Measurements from ENCODE around the gene APLP1.
"Not testable (repeated sequence)": the region's sequence is repeated elsewhere in the genome, so short reads cannot be mapped to it uniquely, and the experiment has no call there.

APLP1 gene

DNA sequence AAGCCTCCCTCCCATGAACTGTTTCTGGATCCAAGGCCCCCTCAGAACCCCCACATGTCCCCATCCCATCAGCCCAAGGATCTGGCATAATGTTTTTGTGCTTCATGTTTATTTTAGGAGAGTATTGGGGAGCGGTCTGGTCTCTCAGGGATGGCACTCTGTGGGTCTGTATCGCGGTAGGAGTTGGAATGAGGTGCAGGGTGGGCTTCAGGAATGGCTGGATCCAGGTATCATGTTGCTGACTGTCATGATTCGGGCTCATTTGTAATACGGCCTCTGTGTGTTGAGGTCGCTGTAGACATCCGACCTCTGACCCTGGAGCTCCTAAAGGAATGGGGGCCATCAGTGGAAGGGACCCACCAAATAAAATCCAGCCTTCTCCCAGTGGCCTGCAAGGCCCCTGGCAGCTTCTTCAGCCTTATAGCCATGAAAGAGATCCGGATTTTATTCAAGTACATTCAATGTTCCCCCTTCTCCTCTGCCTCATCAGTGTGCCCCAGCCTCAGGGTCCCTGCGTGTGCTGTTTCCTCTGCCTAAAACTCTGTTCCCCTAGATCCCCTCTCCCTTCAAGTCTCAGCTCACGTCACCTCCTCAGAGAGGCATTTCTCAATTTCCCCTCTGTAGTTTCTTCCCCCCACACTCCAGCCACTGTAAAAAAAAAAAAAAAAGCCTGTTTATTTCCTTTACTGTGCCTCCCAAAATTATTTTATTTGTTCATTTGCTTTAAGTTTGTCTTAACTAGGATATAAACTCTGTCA, 36.1 kb downstream of the APLP1 start:
- no peak for DNase-seq (ENCODE audit: low read depth in 2 of 2)

DNA sequence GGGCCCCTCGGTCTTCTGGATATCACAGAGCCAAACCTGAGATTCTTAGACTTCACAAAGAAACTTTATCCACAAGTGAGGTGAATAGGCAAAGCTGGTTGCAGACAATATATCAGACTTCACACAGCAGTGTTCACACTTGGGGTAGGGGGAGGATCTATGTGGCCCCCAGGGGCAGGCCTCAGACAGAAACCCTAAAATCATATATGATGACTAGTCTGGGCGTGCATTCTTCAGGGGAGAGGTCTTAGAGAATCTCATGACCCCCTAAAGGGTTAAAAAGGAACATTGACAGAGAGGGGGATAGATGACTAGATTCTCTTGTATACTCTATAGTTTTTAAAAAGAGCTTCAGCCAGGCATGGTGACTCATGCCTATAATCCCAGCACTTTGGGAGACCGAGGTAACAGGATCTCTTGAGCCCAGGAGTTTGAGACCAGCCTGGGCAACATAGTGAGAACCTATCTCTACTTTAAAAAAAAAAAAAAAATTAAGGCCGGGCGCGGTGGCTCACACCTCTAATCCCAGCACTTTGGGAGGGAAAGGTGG, 36.9 kb downstream of the APLP1 start:
- DNase-seq (ENCODE audit: low read depth in 2 of 2), result no peak

DNA sequence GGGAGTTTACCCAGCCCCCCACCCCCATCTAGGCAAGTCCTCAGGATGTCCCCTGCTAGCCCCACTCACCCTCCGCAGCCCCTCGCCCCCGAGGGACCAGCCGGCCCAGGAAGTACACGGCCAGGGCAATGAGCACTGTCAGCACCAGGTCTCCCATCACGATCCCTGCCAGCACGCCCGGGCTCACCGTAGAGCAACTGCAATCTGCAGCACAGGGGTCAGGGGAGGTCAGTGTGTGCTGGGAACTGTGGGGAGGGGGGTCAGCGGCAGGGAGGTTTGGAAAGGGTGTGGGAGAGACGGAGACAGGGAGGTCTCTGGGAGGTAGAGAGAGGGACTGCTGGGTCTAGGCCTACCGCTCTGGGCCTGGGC, 39.0 kb downstream of the APLP1 start:
- no peak for DNase-seq (ENCODE audit: low read depth in 2 of 2)

DNA sequence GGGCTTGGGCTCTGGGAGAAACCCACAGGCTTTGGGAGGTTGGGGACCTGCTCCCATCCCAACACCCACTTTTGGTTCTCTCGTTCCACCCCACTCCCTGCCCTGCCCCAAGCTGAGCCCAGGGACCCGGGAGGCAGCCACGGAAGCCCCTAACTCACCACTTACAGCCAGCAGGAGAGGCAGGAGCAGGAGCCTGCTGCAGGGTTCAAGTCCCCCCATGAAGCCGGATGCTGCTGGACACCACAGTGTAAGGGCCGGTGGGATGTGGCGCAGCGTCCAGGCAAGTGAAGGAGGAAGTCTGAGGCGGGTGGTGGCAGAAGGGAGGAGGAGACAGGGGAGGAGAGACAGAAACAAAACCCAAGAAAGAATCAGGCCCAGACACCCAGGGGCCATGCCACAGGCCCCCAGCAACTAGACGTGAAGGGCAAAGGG, 39.7 kb downstream of the APLP1 start, which contains the start of gene TYROBP:
TYROBP (minus strand) TSS at position 286 of the 432 bp plus-strand sequence; CDS start at position 219, 67 bp downstream.
- no peak for DNase-seq (ENCODE audit: low read depth in 2 of 2)

GRCh38 chr19:35908973-35909683, 40.8 kb downstream of the APLP1 start:
- peak in 1 of 2 donors; percentile 31 for DNase-seq (ENCODE audit: low read depth in 2 of 2)

DNA sequence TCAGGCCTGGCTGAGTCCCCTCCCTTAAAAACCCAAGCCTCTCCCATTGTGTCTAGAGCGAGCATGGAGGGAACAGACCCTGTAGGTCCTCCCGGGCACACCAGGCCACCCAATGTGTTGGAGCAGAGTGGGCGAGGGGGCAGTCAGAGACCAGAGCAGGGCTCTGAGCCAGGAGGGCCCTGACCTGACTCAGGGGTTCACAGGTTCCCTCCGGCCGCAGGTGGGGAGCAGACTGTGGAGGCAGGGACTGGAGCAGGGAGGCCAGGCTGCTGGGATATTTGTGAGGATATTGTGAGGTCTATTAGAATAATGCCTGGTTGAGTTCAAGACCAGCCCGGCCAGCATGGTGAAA, 41.3 kb downstream of the APLP1 start:
- DNase-seq (ENCODE audit: low read depth in 2 of 2), result no peak

GRCh38 chr19:35910355-35910754, 42.0 kb downstream of the APLP1 start:
- DNase-seq (ENCODE audit: low read depth in 2 of 2), result not testable (repeated sequence)

- DNase-seq (ENCODE audit: low read depth in 2 of 2), result no peak
These were observed 42.8 kb downstream of the APLP1 start for GRCh38 chr19:35911173-35911572.

DNA sequence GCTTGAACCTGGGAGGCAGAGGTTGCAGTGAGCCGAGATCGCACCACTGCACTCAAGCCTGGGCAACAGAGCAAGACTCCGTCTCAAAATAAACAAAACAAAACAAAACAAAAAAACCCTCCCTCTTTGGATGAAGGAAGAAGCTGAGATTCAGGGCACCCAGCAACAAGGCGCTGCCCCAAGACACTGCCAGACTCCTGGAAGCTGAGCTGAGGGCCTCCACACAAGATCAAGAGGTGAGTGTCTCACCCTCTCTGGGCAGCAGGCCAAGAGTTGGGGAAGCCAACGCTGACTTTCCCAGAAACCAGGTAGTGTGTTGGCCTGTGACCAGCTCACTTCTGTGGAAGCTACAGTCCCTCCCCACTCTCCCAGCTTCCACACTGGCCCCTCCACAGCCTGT, 43.4 kb downstream of the APLP1 start:
- no peak for DNase-seq (ENCODE audit: low read depth in 2 of 2)

DNA sequence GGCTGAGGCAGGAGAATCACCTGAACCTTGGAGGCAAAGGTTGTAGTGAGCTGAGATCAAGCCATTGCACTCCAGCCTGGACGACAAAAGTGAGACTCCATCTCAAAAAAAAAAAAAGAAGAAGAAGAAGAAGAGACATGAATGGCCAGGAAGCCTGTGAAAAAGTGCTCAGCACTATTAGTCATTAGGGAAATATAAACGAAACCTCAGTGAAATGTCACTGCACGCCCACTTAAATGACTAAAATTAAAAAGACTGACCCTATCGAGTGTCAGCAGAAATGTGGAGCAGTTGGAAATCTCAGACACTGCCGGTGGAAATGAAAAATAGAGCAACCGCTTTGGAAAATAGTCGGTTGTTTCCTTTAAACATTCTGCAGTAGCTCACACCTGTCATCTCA, 45.2 kb downstream of the APLP1 start:
- DNase-seq (ENCODE audit: low read depth in 2 of 2), result no peak

- DNase-seq (ENCODE audit: low read depth in 2 of 2), result no peak
These were observed 47.1 kb downstream of the APLP1 start for GRCh38 chr19:35915443-35915842.

- DNase-seq (ENCODE audit: low read depth in 2 of 2), result no peak
These were observed 50.9 kb downstream of the APLP1 start for GRCh38 chr19:35919306-35919705.

DNA sequence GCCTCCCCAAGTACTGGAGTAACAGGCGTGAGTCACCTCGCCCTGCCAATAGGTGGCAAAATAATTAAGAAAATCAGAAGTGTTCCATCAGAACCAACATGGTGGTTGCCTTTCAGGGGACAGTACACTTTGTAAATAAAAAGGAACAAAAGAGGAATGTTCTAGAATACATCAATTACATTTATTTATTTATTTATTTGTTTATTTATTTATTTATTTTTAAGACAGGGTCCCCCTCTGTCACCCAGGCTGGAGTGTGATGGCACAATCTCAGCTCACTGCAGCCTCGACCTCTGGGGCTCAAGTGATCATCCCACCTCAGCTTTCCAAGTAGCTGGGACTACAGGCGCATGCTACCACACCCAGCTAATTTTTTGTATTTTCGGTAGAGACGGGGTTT, 52.6 kb downstream of the APLP1 start:
- DNase-seq (ENCODE audit: low read depth in 2 of 2), result no peak

DNA sequence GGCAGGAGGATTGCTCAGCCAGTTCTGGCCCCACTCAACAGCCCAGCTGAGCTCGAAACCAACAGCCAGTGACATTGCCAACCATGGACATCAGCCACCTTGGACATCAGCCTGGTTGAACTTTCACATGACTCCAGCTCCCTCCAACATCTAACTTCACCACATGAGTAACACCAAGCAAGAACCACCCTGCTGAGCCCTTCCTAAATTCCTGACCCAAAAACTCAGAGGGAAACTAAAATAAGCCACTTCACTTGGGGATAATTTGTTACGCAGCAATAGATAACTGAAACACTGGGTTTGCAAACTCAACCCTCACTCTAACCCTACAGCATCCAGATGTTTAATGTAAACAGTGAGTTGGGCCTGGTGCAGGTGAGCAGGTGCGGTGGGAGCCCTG, 57.1 kb downstream of the APLP1 start:
- no peak for DNase-seq (ENCODE audit: low read depth in 2 of 2)

DNA sequence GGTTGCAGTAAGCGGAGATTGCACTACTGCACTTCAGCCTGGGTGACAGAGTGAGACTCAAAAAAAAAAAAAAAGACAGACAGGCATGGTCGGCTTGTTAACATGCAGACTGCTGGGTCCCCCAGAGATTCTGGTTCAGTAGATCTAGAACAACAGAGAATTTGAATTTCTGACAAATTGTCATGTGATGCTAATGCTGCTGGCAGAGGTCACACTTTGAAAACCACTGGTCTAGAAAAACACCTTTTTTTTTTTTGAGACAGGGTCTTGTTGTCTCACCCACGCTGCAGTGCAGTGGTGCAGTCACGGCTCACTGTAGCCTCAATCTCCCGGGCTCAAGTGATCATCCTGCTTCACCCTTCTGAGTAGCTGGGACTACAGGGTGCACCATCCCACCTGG, 60.1 kb downstream of the APLP1 start:
- DNase-seq (ENCODE audit: low read depth in 2 of 2), result no peak
